Measurements from ENCODE around the gene MAP4K2. TPM values are rescaled to one million over a fixed set of nuclear protein-coding genes. Genes with fewer than 3 reads are reported as not detected.
"Not testable (repeated sequence)": the region's sequence is repeated elsewhere in the genome, so short reads cannot be mapped to it uniquely, and the experiment has no call there.

Gene MAP4K2
- total RNA-seq, 2 donors from 2014 or later = 10.0 to 10.4 TPM

- intact Hi-C loops (cut with DNase I) = no loop called here
These were observed 23.8 kb upstream of the MAP4K2 start for GRCh38 chr11:64826578-64827450.

GRCh38 chr11:64826062-64826461, 23.0 kb upstream of the MAP4K2 start:
- no peak for ATAC-seq

More at GRCh38 chr11:64826578-64827450, 23.8 kb upstream of the MAP4K2 start:
- DNase-seq = no peak
- ATAC-seq = no peak

GRCh38 chr11:64823568-64824119, 20.6 kb upstream of the MAP4K2 start:
- ATAC-seq (no peak), DNase-seq (no peak)
- intact Hi-C loops (cut with DNase I) = no loop called here

More at GRCh38 chr11:64826062-64826461, 23.0 kb upstream of the MAP4K2 start:
- intact Hi-C loops (cut with DNase I) = no loop called here
- no peak for DNase-seq

- DNase-seq (no peak), ATAC-seq (no peak)
- intact Hi-C loops (cut with DNase I) = no loop called here
These were observed 14.5 kb upstream of the MAP4K2 start for GRCh38 chr11:64817476-64817875.

GRCh38 chr11:64815433-64815832, 12.4 kb upstream of the MAP4K2 start:
- intact Hi-C loops (cut with DNase I); ATAC-seq; DNase-seq: not testable (repeated sequence)

GRCh38 chr11:64814712-64815187, 11.7 kb upstream of the MAP4K2 start:
- ATAC-seq = no peak
- intact Hi-C loops (cut with DNase I) = no loop called here

GRCh38 chr11:64813826-64814225, 10.8 kb upstream of the MAP4K2 start:
- DNase-seq (no peak), ATAC-seq (no peak)
- intact Hi-C loops (cut with DNase I) = no loop called here

More at GRCh38 chr11:64814712-64815187, 11.7 kb upstream of the MAP4K2 start:
- no peak for DNase-seq

GRCh38 chr11:64810891-64811272, 7.9 kb upstream of the MAP4K2 start:
- ATAC-seq (peak; percentile 1 to 3), DNase-seq (no peak)
- intact Hi-C loops (cut with DNase I) = no loop called here

GRCh38 chr11:64810271-64810890, 7.4 kb upstream of the MAP4K2 start, which contains the start of gene MEN1:
MEN1 (minus strand) TSS chr11:64810551; CDS start chr11:64810109, 442 bp downstream.
- DNase-seq (peak; percentile 97), ATAC-seq (peak; percentile 99)
- intact Hi-C loops (cut with DNase I) = no loop called here

- intact Hi-C loops (cut with DNase I) = no loop called here
These were observed 6.8 kb upstream of the MAP4K2 start for GRCh38 chr11:64809781-64810241.

GRCh38 chr11:64805481-64805880, 2.5 kb upstream of the MAP4K2 start:
- DNase-seq = no peak
- intact Hi-C loops (cut with DNase I) = no loop called here
- ATAC-seq = no peak

More at GRCh38 chr11:64809781-64810241, 6.8 kb upstream of the MAP4K2 start:
- no peak for DNase-seq
- ATAC-seq = peak; percentile 20 to 40

- intact Hi-C loops (cut with DNase I) = no loop called here
- no peak for ATAC-seq
- no peak for DNase-seq
These were observed 1.6 kb upstream of the MAP4K2 start for GRCh38 chr11:64804346-64805210.

- intact Hi-C loops (cut with DNase I) = no loop called here
- no peak for DNase-seq
- peak in 1 of 2 donors; percentile 18 for ATAC-seq
These were observed 882 bp upstream of the MAP4K2 start for GRCh38 chr11:64803846-64804345.

GRCh38 chr11:64802370-64803157, 450 bp downstream of the MAP4K2 start:
- ATAC-seq (no peak), DNase-seq (no peak)
- intact Hi-C loops (cut with DNase I) = no loop called here

GRCh38 chr11:64801561-64802369, 1.2 kb downstream of the MAP4K2 start:
- DNase-seq = no peak
- intact Hi-C loops (cut with DNase I) = no loop called here
- no peak for ATAC-seq

GRCh38 chr11:64801158-64801464, 1.9 kb downstream of the MAP4K2 start:
- no peak for ATAC-seq
- no peak for DNase-seq
- intact Hi-C loops (cut with DNase I) = no loop called here

Measured in left cardiac atrium (tissue), 4 donors.